Suprapubic skin (tissue), 4 donors: ENCODE data around the gene PRDM4. TPM values are rescaled to one million over a fixed set of nuclear protein-coding genes. Genes with fewer than 3 reads are reported as not detected.

Experiments used
- DNase-seq, 2 donors: peaks; one replicate each; pipeline ENCODE4 v3.0.0-alpha.2; 2019; ENCODE audit warnings: low spot score in 2 of 2
- H3K27ac ChIP-seq: fragments of 200-600 bp; sonication (generic); one replicate; pipeline ENCODE4 v1.5.1; 2019
- H3K27me3 ChIP-seq: fragments of 200-600 bp; sonication (generic); one replicate; pipeline ENCODE4 v1.5.1; 2019
- H3K36me3 ChIP-seq: fragments of 200-600 bp; sonication (generic); one replicate; pipeline ENCODE4 v1.5.1; 2019
- H3K4me1 ChIP-seq: fragments of 200-600 bp; sonication (generic); one replicate; pipeline ENCODE4 v1.5.1; 2019
- H3K4me3 ChIP-seq: fragments of 200-600 bp; sonication (generic); one replicate; pipeline ENCODE4 v1.5.1; 2019; ENCODE audit warnings: mild to moderate bottlenecking
- H3K9me3 ChIP-seq: fragments of 200-600 bp; sonication (generic); one replicate; pipeline ENCODE4 v1.5.1; 2019
- CTCF ChIP-seq, 2 donors: fragments of 200-600 bp in 1 of 2; fragments of 450-650 bp in 1 of 2; sonication (generic) in 1 of 2; IDR thresholded peaks; one replicate each; pipeline ENCODE4 v1.5.1; 2016 to 2019; ENCODE audit warnings: antibody characterized with exemption in 2 of 2, mild to moderate bottlenecking in 1 of 2, moderate library complexity in 1 of 2
- EP300 ChIP-seq: sonication (generic); formaldehyde crosslinking; IDR thresholded peaks from one replicate; pipeline ENCODE4 v1.6.1; 2017; ENCODE audit warnings: antibody characterized with exemption
- POLR2A ChIP-seq, 2 donors: fragments of 450-650 bp; IDR thresholded peaks; one replicate each; pipeline ENCODE4 v1.6.1; 2017; ENCODE audit warnings: antibody characterized with exemption in 2 of 2, mild to moderate bottlenecking in 2 of 2, moderate library complexity in 2 of 2
- POLR2AphosphoS5 ChIP-seq, 3 donors: sonication (generic); formaldehyde crosslinking; IDR thresholded peaks; one replicate each; pipeline ENCODE4 v1.6.1; 2017; ENCODE audit warnings: antibody characterized with exemption in 3 of 3
- whole genome bisulfite sequencing: methylation state at CpG from one replicate; pipeline ENCODE4 v1.1.5; 2018; 5-methylcytosine and 5-hydroxymethylcytosine counted together
- total RNA-seq, 4 donors: library from RNA; depleted of rRNA; stranded (reverse); fragments of >200 nt; gene quantifications; one replicate each; pipeline ENCODE4 v1.1.0, GENCODE V29; 2016

Gene PRDM4
- total RNA-seq, 4 donors from 2014 or later = 21.4 to 43.5 (median 26.9) TPM

- no peak for DNase-seq
- Histone ChIP-seq H3K27me3 (peaks cover 6% of the 10 kb centered on the region), H3K9me3 (no peaks in the 10 kb centered on the region), H3K4me1 (no peaks in the 10 kb centered on the region), H3K36me3 (no peaks in the 10 kb centered on the region), H3K4me3 (no peak overlapping the region), H3K27ac (no peak overlapping the region)
- TF ChIP-seq POLR2A (IDR thresholded peaks at IDR 0.05) = no peak
- 74% methylated on average over 3 of the region's 3 CpGs for WGBS
Measured at GRCh38 chr12:107798580-107798979, 37.6 kb upstream of the PRDM4 start.

- no peak for DNase-seq
- Histone ChIP-seq H3K4me1 (no peaks in the 10 kb centered on the region), H3K9me3 (no peaks in the 10 kb centered on the region), H3K36me3 (no peaks in the 10 kb centered on the region), H3K27ac (no peak overlapping the region), H3K4me3 (no peak overlapping the region), H3K27me3 (peaks cover 12% of the 10 kb centered on the region)
- TF ChIP-seq POLR2A (IDR thresholded peaks at IDR 0.05) (no peak), CTCF (IDR thresholded peaks at IDR 0.05) (no peak), EP300 (no peak), POLR2AphosphoS5 (IDR thresholded peaks at IDR 0.05) (no peak)
- WGBS = 86% methylated on average over 3 of the region's 3 CpGs
Measured at GRCh38 chr12:107794451-107794850, 33.5 kb upstream of the PRDM4 start.

- no peak for TF ChIP-seq EP300
- no peak for TF ChIP-seq CTCF (IDR thresholded peaks at IDR 0.05)
- TF ChIP-seq POLR2A (IDR thresholded peaks at IDR 0.05) = no peak
- TF ChIP-seq POLR2AphosphoS5 (IDR thresholded peaks at IDR 0.05) = no peak
- H3K27ac ChIP-seq = no peak overlapping the region
- no peaks in the 10 kb centered on the region for H3K9me3 ChIP-seq
- DNase-seq = no peak
- peaks cover 18% of the 10 kb centered on the region for H3K27me3 ChIP-seq
- H3K36me3 ChIP-seq = no peaks in the 10 kb centered on the region
- no peak overlapping the region for H3K4me3 ChIP-seq
- no peaks in the 10 kb centered on the region for H3K4me1 ChIP-seq
- WGBS = 85% methylated on average over 1 of the region's 1 CpG
Measured at GRCh38 chr12:107791465-107792089, 30.6 kb upstream of the PRDM4 start.

GRCh38 chr12:107788690-107789458, 27.9 kb upstream of the PRDM4 start:
- Histone ChIP-seq H3K27ac (no peak overlapping the region), H3K36me3 (no peaks in the 10 kb centered on the region), H3K4me3 (no peak overlapping the region), H3K4me1 (no peaks in the 10 kb centered on the region), H3K9me3 (no peaks in the 10 kb centered on the region), H3K27me3 (peaks cover 12% of the 10 kb centered on the region)
- 64% methylated on average over 17 of the region's 17 CpGs for WGBS
- DNase-seq = no peak
- TF ChIP-seq CTCF (IDR thresholded peaks at IDR 0.05) (no peak), POLR2AphosphoS5 (IDR thresholded peaks at IDR 0.05) (no peak), EP300 (no peak), POLR2A (IDR thresholded peaks at IDR 0.05) (no peak)

GRCh38 chr12:107788281-107788680, 27.3 kb upstream of the PRDM4 start:
- no peaks in the 10 kb centered on the region for H3K4me1 ChIP-seq
- H3K4me3 ChIP-seq = no peak overlapping the region
- H3K9me3 ChIP-seq = no peaks in the 10 kb centered on the region
- H3K27ac ChIP-seq = no peak overlapping the region
- DNase-seq = no peak
- no peaks in the 10 kb centered on the region for H3K36me3 ChIP-seq
- TF ChIP-seq POLR2A (IDR thresholded peaks at IDR 0.05) (no peak), CTCF (IDR thresholded peaks at IDR 0.05) (no peak), EP300 (no peak), POLR2AphosphoS5 (IDR thresholded peaks at IDR 0.05) (no peak)
- peaks cover 12% of the 10 kb centered on the region for H3K27me3 ChIP-seq
- WGBS = 90% methylated on average over 2 of the region's 2 CpGs
